HUES48 (cell line): ENCODE measurements around the gene NRG4.

Source experiments
- H3K27ac ChIP-seq: one replicate; pipeline ENCODE4 v1.7.0; 2013; ENCODE audit warnings: low read depth, low read length, inconsistent platforms
- H3K27me3 ChIP-seq: 2 replicates; pipeline ENCODE4 v1.6.1; 2013; ENCODE audit warnings: mild to moderate bottlenecking, low read length; ENCODE audit not compliant: control insufficient read depth, insufficient read depth
- H3K36me3 ChIP-seq: 2 replicates; pipeline ENCODE4 v1.6.1; 2013; ENCODE audit warnings: low read length; ENCODE audit not compliant: control insufficient read depth, insufficient read depth
- H3K4me1 ChIP-seq: 2 replicates; pipeline ENCODE4 v1.6.1; 2013; ENCODE audit warnings: mild to moderate bottlenecking, low read length; ENCODE audit not compliant: control insufficient read depth, insufficient read depth
- H3K4me3 ChIP-seq: 2 replicates; pipeline ENCODE4 v1.5.1; 2013; ENCODE audit warnings: mild to moderate bottlenecking, low read depth, low read length
- H3K9ac ChIP-seq: 2 replicates; pipeline ENCODE4 v1.6.1; 2013; ENCODE audit warnings: mild to moderate bottlenecking, low read depth, low read length, moderate library complexity
- H3K9me3 ChIP-seq: 2 replicates; pipeline ENCODE4 v1.6.1; 2013; ENCODE audit warnings: low read length; ENCODE audit not compliant: control insufficient read depth, insufficient read depth

The NRG4 gene

DNA sequence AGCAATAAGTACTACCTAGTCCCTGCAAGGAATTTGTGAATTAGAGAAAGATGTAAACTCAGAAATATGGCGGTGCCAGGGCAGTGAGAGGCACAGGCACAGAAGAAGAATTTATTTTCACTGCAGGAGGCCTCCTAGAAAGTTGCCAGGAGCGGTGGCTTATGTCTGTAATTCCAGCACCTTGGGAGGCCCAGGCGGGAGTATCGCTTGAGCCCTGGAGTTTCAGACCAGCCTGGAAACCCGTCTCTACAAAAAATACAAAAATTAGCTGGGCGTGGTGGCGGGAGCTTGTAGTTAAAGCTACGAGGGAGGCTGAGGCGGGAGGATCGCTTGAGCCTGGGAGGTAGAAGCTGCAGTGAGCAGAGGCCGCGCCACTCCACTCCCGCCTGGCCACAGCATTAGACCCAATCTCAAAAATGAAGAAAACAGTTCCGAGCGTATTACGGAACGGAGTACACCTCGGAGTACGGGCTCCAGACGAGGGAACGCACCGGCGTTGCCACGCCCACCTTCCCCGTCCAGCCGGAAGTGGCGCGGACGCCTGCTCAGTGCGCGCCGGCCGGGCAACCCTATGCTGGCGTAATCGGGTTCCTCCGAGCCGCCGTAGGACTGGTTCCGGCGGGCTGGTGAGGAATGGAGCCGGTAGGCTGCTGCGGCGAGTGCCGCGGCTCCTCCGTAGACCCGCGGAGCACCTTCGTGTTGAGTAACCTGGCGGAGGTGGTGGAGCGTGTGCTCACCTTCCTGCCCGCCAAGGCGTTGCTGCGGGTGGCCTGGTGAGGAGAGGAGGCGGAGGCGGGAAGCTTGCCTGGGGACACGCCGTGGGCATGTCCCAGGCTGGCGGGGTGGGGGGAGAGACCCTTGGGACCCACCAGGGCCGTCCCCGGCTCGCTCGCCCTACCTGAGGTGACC is 108.6 kb downstream of the NRG4 start, which contains the start of gene FBXO22:
TSS of gene FBXO22 (plus strand) at position 548 of the 909 bp plus-strand sequence. CDS start at position 634, 86 bp downstream.
- Histone ChIP-seq H3K4me1 (peaks cover 20% of the 10 kb centered on the region), H3K36me3 (peaks cover 52% of the 10 kb centered on the region), H3K27ac (peak within 1 kb of the TSS; percentile 96), H3K27me3 (no peaks in the 10 kb centered on the region), H3K9me3 (no peaks in the 10 kb centered on the region), H3K9ac (peak within 1 kb of the TSS; percentile 96), H3K4me3 (peak within 1 kb of the TSS; percentile 91)

DNA sequence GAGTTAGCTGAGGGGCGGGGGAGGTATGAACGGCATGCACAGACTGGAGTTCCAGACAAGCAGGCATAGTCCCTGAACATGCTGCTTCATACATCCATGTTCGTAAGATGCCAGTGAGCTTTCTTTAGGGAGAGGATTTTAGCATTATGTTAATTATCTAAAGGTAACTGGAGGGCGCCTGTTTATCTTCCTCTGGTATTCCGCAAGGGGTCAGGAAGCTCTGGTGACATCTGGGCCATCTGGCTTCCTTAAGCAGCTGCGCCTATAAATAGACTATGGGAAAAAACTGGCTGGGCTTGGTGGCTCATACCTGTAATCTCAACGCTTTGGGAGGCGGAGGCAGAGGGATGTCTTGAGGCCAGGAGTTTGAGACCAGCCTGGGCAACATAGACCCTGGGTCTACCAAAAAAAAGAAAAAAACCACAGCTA is 110.1 kb downstream of the NRG4 start:
- peaks cover 20% of the 10 kb centered on the region for H3K4me1 ChIP-seq
- peak overlapping the region; percentile 96 for H3K27ac ChIP-seq
- peaks cover 50% of the 10 kb centered on the region for H3K36me3 ChIP-seq
- H3K27me3 ChIP-seq, result no peaks in the 10 kb centered on the region
- no peaks in the 10 kb centered on the region for H3K9me3 ChIP-seq
- H3K4me3 ChIP-seq, result no peak overlapping the region
- H3K9ac ChIP-seq, result no peak overlapping the region

- peaks cover 46% of the 10 kb centered on the region for H3K36me3 ChIP-seq
- no peaks in the 10 kb centered on the region for H3K27me3 ChIP-seq
- H3K9me3 ChIP-seq, result no peaks in the 10 kb centered on the region
These were observed 111.6 kb downstream of the NRG4 start for GRCh38 chr15:75900577-75900976.

GRCh38 chr15:75895731-75896130 is 116.5 kb downstream of the NRG4 start:
- Histone ChIP-seq H3K27me3 (no peaks in the 10 kb centered on the region), H3K9me3 (no peaks in the 10 kb centered on the region), H3K36me3 (peaks cover 63% of the 10 kb centered on the region), H3K4me3 (no peak overlapping the region), H3K4me1 (no peaks in the 10 kb centered on the region), H3K9ac (no peak overlapping the region), H3K27ac (no peak overlapping the region)

More at GRCh38 chr15:75900577-75900976, 111.6 kb downstream of the NRG4 start:
- H3K9ac ChIP-seq, result no peak overlapping the region
- no peak overlapping the region for H3K27ac ChIP-seq
- H3K4me1 ChIP-seq, result peaks cover 20% of the 10 kb centered on the region
- H3K4me3 ChIP-seq, result no peak overlapping the region

GRCh38 chr15:75891895-75892294 is 120.3 kb downstream of the NRG4 start:
- no peaks in the 10 kb centered on the region for H3K9me3 ChIP-seq
- no peaks in the 10 kb centered on the region for H3K27me3 ChIP-seq
- no peak overlapping the region for H3K9ac ChIP-seq
- H3K27ac ChIP-seq, result no peak overlapping the region
- peaks cover 74% of the 10 kb centered on the region for H3K36me3 ChIP-seq
- no peaks in the 10 kb centered on the region for H3K4me1 ChIP-seq
- no peak overlapping the region for H3K4me3 ChIP-seq
